ENCODE measurements around the gene GRIK4.
A peak's percentile ranks its signal among the peaks of the same experiment; 100 is the strongest.

Gene GRIK4

GRCh38 chr11:120525261-120526171, 14.0 kb downstream of the GRIK4 start:
- no peak for DNase-seq (ENCODE audit: low spot score)

DNA sequence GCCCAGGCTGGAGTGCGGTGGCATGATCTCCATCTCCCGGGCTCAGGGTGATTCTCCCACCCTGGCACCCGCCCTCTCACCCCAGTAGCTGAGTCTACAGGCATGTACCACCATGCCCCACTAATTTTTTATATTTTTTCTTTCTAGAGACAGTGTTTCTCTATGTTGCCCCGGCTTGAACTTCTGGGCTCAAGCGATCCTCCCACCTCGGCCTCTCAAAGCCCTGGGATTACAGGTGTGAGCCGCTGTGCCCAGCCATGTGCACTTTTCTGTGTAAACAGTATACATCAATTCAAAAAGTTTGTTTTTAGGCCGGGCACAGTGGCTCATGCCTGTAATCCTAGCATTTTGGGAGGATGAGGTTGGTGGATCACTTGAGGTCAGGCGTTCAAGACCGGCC, 14.7 kb downstream of the GRIK4 start:
- DNase-seq (ENCODE audit: low spot score): no peak

DNA sequence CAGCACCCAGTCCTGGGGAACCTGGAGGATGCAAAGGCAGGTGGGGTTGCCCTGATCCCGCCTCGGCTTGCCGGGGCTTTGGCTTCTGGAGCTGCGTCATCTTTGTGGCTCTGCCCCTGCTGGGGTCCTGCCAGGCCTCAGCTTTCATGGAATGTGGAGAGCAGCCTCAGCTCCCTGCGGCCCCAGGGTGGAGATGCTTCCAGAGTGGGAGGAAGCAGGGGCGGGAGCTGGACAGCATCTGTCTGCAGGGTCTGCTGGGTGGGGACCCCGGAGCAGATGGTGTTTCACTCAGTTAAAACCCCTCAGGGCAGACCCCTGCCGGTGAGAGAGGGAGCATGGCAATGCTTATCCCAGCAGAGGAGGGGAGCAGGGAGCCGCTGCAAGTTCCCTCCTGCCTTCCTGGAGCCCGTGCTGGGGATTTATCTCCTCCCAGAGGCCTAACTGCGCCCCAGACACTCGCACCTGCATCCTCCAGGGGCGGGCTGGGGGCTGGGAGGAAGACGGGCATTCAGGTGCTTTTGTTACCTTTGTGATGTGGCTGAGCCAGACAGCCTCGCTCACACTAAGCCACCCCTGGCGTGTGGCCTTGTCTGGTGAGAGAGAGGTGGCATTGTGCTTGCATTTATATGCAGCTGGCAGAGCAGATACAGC, 15.7 kb downstream of the GRIK4 start:
- peak; percentile 90 for DNase-seq (ENCODE audit: low spot score)

DNA sequence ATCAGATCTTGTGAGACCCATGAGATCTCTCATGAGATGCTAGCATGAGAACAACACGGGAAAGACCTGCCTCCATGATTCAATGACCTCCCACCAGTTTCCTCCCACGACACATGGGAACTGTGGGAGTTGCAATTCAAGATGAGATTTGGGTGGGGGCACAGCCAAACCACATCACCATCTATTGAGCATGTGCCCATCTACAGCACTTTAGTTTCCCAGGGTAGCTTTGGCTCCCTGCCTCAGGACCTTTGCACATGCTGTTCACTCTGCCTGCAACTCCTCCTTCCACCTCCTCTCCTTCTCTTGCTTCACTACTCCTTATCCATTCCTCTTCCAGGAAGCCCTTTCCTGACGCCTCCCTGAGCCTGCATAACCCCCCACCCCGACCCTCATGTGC, 17.2 kb downstream of the GRIK4 start:
- no peak for DNase-seq (ENCODE audit: low spot score)

DNA sequence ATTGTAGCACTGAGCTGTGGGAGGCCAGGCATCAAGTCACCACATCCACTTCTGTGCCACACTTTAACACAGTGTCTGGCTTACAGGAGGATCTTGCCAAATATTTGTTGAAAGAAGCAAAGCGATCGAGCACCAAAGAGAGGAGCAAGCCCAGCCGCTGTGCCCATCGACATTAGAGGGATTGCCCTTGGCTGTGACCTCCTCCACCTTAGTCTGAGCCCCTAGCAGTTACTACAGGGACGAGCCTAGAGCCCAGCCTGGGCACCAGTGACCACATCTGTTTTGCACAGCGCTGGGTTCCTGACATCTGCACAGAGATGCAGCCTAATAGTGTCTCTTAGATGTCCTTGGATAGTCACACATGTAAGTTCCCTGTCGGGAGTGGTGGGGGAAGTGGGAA, 17.7 kb downstream of the GRIK4 start:
- no peak for DNase-seq (ENCODE audit: low spot score)

DNA sequence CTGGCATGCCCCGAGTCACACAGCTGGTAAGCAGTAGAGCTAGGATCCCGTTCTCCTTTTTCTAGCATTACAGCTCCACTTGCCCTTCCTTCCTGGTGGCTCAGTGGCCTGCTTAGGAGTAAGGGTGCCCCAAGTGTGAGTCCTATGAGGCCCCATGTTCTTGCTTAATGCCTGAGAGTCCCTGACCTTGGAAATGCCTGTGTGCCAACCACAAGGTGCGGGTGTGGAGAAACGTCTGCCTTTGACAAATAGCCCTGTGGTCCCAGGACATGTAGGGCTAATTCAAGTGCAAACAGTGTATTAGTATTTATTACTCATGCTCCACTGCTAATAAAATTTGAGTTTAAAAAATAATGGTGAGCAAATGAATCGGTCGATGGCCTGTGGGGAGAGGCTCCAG, 18.4 kb downstream of the GRIK4 start:
- DNase-seq (ENCODE audit: low spot score): no peak

DNA sequence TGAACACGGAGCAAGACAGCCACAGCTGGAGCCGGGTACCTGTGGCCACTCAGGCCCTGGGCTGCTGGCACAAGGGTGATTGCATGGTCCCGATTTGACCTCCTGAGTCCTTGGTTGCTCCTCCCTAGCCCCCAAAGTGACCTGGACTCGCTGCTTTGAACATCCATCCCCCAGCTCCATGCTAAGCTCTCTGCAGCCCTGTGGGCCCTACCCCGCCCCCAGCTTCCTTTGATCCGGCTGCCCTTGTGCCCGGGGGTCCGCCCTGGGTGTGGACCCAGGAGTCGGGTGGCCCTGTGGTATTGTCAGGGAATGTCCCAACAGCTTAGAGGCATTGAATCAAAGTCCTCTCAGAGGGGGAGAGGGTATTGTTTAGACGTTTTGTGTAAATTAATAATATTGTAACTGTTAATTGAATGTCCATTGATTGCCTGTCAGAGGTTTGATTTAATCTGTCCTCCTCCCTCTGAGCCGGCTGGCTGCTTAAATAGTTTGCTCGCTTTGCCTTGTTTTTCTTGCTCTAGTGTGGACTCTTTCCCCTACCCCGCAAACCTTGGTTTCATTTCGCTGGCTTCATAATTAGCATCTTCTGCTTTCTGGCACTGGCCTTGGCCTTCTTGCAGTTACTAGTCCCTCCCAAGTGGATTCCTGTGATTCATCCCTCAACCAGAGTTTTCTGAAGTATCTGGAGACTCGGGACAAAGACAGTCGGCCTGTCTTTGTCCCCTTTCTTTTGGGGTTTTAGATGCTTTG, 20.7 kb downstream of the GRIK4 start:
- peak; percentile 82 for DNase-seq (ENCODE audit: low spot score)

GRCh38 chr11:120532832-120533196, 21.3 kb downstream of the GRIK4 start:
- peak; percentile 47 for DNase-seq (ENCODE audit: low spot score)

DNA sequence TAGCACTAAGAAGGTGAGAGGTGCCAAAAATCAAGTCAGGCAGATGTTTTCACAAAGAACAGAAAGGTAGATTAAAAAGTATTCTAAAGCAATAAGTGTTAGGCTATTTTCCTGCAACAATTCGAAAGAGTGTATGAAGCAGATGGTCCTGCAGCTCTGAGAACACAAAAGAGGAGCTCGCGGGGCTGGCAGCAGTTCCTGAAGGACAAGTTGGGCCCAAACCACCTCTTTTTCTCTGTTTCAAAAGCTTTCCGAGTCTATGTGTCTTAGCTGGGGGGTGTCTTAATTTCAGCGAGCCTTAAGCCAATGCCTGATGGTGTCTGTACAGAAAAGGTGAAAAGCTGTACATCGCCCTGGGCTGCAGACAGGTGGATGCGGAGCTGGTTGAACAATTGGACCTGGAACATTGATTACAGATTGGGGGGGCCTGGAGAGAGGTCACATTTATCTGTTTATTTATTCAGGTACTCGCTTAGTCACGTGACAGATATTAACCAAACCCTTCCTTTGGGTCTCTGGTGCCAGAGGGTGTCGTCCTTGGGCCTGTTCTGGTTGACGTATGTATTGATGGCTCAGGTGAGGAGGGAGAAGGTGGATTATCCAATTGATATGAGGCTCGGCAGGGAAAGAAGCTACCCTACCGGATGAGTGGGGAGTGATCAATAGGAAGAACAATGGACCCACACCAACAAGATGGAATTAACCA, 24.7 kb downstream of the GRIK4 start:
- DNase-seq (ENCODE audit: low spot score): no peak

DNA sequence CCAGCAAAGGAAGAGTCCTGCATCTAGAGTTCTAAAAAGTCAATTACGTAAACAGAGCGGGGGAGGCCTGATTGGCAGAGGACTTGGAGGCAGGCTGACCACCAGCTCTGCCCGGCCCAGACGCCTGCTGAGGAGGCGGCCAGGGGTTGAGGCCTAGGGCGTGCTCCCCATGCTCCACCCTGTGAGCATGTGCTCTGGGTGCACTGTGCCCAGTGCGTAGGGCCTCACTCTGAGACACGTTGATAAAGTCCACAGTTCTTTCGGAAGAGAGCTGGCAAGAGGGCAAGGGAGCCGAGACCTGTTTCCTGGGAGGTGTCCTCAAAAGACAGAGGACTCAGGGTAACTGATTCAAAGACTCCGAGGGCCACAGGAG, 25.2 kb downstream of the GRIK4 start:
- DNase-seq (ENCODE audit: low spot score): no peak

DNA sequence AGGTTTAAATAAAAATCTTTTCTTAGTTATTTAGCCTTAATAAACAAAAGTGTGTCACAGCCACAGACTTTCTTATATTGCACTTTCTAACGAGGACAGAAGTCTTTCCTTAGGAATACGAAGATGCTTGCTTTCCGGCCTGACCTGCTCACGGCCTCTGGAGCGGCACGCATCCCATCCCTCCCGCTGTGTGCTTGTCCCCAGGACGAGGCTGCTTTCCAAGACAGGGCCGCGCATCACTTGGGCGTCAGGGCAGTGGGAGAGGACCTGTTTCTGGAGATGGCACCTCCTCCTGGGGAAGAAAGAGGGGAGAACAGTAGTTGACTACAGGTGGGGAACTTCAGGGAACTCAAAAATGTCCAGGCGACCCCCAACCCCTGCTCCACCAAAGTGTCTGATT, 26.4 kb downstream of the GRIK4 start:
- DNase-seq (ENCODE audit: low spot score): no peak

GRCh38 chr11:120538707-120539106, 27.2 kb downstream of the GRIK4 start:
- DNase-seq (ENCODE audit: low spot score): no peak

GRCh38 chr11:120539667-120540369, 28.3 kb downstream of the GRIK4 start:
- peak; percentile 48 for DNase-seq (ENCODE audit: low spot score)

DNA sequence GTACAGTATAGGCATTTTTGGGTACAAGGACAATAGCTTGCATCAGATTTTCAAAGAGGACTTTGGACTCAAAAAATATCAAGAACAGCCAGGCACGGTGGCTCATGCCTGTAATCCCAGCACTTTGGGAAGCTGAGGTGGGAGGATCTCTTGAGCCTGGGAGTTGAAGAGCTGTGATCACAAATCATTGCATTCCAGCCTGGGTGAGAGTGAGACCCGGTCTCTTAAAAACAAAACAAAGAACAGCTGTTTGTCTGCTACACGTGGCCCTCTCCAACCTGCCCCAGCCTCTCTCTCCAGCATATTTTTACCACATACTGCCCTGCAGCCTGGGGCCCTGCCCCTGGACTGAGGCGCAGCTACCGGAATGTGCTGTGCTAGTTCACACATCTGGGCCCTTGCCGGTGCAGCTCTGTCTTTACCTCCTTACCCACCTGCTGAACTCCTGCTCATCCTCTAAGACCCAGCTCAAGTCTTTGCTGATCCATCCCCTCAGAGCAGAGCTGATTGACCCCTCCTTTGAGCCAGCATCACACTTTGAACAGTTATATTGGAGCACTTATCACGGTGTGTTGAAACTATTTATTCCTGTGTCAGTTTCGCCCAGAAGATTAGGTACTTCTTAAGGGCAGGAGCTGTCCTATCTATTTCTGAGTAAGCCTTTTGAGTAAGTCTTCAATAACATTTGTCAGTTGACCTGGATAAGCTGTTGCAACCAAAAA, 29.4 kb downstream of the GRIK4 start:
- DNase-seq (ENCODE audit: low spot score): no peak

- no peak for DNase-seq (ENCODE audit: low spot score)
These were observed 32.1 kb downstream of the GRIK4 start for GRCh38 chr11:120543521-120544215.

DNA sequence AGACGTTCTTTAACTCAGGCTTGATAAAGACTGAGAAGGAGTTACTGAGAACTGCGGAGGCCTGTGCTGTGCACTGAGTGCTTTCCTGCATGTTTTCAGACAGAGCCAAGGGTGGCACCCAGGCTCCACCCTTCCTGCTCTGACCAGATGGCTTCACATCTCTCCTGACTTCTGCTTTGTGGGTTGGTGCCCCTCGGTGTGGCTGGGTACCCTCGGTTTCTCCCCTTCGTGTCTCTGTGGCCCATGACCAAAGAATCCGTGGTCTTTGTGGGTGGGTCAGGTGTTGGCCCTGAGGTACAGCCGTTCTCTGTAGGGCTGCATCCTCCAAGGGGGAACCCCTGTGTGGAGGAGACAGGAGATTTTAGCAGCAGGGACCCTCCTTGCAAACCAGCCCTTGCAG, 34.3 kb downstream of the GRIK4 start:
- no peak for DNase-seq (ENCODE audit: low spot score)

DNA sequence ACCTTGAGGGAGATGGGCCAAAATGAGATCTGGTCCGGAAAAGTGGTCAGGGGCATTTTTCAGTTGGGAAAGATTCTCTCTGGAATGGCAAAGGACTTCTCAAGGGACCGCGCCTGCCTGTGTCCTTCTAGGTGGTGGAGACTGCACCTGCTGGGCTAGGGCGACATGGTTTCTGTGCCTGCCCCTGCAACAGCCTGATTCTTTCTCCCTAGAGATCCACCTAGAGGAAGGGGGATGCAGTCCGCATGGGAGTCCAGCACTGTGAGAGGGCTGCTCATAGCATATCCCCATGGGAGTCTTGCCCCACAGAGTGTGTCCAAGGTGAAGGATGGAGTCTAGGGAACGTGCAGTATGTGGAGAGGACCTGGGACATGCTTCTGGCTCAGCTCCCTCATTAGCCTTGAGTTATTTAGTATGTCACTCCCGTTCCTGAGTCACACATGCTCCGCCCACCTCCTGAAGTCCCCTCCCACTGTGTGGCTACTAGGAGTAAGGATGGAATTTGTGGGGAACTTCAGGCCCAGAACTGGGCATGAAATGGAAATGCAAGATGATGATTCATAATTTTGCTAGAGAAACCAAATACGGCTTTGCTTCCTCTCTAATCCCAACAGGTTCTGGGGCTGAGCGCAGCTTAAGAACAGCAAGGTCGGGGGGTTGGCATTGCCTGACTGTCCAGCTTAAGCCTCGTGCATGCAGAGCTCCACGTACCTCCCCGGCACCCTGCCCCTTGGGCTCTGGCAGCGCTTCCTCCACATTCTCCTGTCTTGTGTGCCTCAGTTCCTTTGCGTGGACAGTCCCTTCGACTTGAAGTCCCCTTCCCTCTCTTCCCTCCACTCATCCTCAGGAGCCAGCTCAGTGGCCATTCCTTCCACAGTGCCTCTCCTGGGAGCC, 35.0 kb downstream of the GRIK4 start:
- peak; percentile 91 for DNase-seq (ENCODE audit: low spot score)

DNA sequence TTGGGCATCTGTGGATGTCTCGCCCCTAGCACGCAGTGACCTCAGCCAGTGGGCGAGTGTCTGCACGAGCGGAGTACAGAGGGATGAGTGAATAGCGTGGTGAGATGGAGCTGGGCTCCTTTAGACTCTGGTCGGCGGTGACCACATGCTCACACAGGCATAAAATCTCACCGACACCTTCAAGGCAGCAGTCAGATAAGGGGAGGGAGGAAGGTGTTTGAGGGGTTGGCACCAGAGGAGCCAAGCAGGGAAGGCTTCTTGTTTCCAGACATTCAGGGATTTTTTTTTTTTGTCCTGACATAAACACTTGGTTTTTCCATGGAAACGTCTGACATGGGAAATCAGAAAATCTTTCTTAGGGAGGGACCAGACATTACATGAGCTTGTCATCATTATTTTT, 35.8 kb downstream of the GRIK4 start:
- DNase-seq (ENCODE audit: low spot score): no peak

Measured in AG20443 (cell line).